GM12878 (cell line): ENCODE measurements around the gene SPAG16. TPM values are rescaled to one million over a fixed set of nuclear protein-coding genes. Genes with fewer than 3 reads are reported as not detected.

Source experiments
- ATAC-seq: fragments of 200-7000 bp; cut with Tn5 transposase; 3 replicates; pipeline ENCODE4 v1.9.1; 2020; ENCODE audit warnings: mild to moderate bottlenecking, moderate library complexity
- BruUV-seq: library from RNA; stranded (reverse); fragments of 400-500 nt; replicated peaks from 2 replicates; lab custom pipeline; 2021; lab: Mats Ljungman, UMichigan
- CTCF ChIA-PET: fragments of 300-600 bp; sonication (Branson Sonifier 250); formaldehyde crosslinking; extraction: SDS; loops from one replicate; lab custom pipeline; 2021; ENCODE audit warnings: inconsistent platforms; lab: Yijun Ruan, JAX
- POLR2A ChIA-PET: fragments of 350-600 bp; formaldehyde crosslinking; extraction: SDS; loops from one replicate; lab custom pipeline; 2021; ENCODE audit warnings: inconsistent platforms; lab: Charles Lee
- RAD21 ChIA-PET: fragments of 300-600 bp; sonication (Branson Sonifier 250); formaldehyde crosslinking; loops from one replicate; lab custom pipeline; 2023; ENCODE audit warnings: antibody characterized with exemption; ENCODE audit not compliant: unreplicated experiment; lab: Charles Lee
- SMC1A ChIA-PET: fragments of 300-600 bp; sonication (Branson Sonifier 250); formaldehyde crosslinking; loops from one replicate; lab custom pipeline; 2023; ENCODE audit not compliant: unreplicated experiment, uncharacterized antibody; lab: Charles Lee
- DNase-seq: peaks from one replicate; pipeline ENCODE4 v3.0.0-alpha.2; 2011; ENCODE audit warnings: low read depth, low spot score
- FAIRE-seq: peaks from 3 replicates; lab custom pipeline; 2011; peaks lifted over from hg19 to GRCh38; lab: Jason Lieb, UNC
- H2AFZ ChIP-seq: 2 replicates; pipeline ENCODE4 v1.6.0; 2011; ENCODE audit warnings: low read depth, low read length, control low read depth; ENCODE audit not compliant: control insufficient read depth
- H3K27ac ChIP-seq: 2 replicates; pipeline ENCODE4 v1.5.1; 2011; ENCODE audit warnings: control low read depth; ENCODE audit not compliant: control insufficient read depth, insufficient read depth
- H3K27me3 ChIP-seq, 2 experiments: replicated peaks in 1 of 2; 2 replicates each; pipeline versions ENCODE4 v1.6.0 to v1.6.1; 2011; ENCODE audit warnings: low read length in 1 of 2; ENCODE audit not compliant: control insufficient read depth in 2 of 2, insufficient read depth in 2 of 2
- H3K36me3 ChIP-seq, 2 experiments: 2 replicates each; pipeline ENCODE4 v1.5.1; 2011; ENCODE audit warnings: low read length in 1 of 2; ENCODE audit not compliant: control insufficient read depth in 2 of 2, insufficient read depth in 2 of 2
- H3K4me1 ChIP-seq: 2 replicates; pipeline ENCODE4 v1.6.1; 2011; ENCODE audit warnings: mild to moderate bottlenecking, low read length, moderate library complexity, mixed read lengths; ENCODE audit not compliant: control insufficient read depth, insufficient read depth
- H3K4me2 ChIP-seq: 2 replicates; pipeline ENCODE4 v1.6.0; 2011; ENCODE audit warnings: control low read depth; ENCODE audit not compliant: control insufficient read depth, insufficient read depth
- H3K4me3 ChIP-seq: fragments of 200-600 bp; sonication (generic); 2 replicates; pipeline ENCODE4 v1.5.1; 2016
- H3K79me2 ChIP-seq: 2 replicates; pipeline ENCODE4 v1.6.0; 2011; ENCODE audit warnings: low read length; ENCODE audit not compliant: control insufficient read depth, insufficient read depth
- H3K9ac ChIP-seq: 2 replicates; pipeline ENCODE4 v1.8.0; 2011; ENCODE audit warnings: low read length, control low read depth, mixed read lengths; ENCODE audit not compliant: control insufficient read depth, insufficient read depth
- H3K9me3 ChIP-seq: replicated peaks from 3 replicates; pipeline ENCODE4 v1.5.1; 2011; ENCODE audit warnings: mild to moderate bottlenecking, low read length; ENCODE audit not compliant: control insufficient read depth, insufficient read depth
- H4K20me1 ChIP-seq: 2 replicates; pipeline ENCODE4 v1.6.0; 2011; ENCODE audit not compliant: control insufficient read depth, insufficient read depth
- EP300 ChIP-seq, 2 experiments: fragments of 150-350 bp in 1 of 2; IDR thresholded peaks; 2 replicates each; pipeline ENCODE4 v1.6.1; 2011 to 2012; ENCODE audit warnings: low read depth in 2 of 2, low read length in 2 of 2, borderline replicate concordance in 1 of 2, improper control_type of control experiment in 1 of 2, inconsistent platforms in 1 of 2; ENCODE audit not compliant: control insufficient read depth in 1 of 2
- HCFC1 ChIP-seq: fragments of 150-350 bp; IDR thresholded peaks from 2 replicates; pipeline ENCODE4 v1.6.1; 2014; ENCODE audit warnings: low read length
- IRF4 ChIP-seq: IDR thresholded peaks from 2 replicates; pipeline ENCODE4 v1.6.1; 2011; ENCODE audit warnings: low read depth, low read length
- JUNB ChIP-seq: IDR thresholded peaks from 2 replicates; pipeline ENCODE4 v1.6.1; 2016; ENCODE audit warnings: antibody characterized with exemption, mild to moderate bottlenecking
- JUND ChIP-seq: IDR thresholded peaks from 2 replicates; pipeline ENCODE4 v1.6.1; 2012; ENCODE audit warnings: low read depth, mild to moderate bottlenecking, low read length, improper control_type of control experiment, moderate library complexity
- KAT2A ChIP-seq: conservative IDR thresholded peaks from 2 replicates; pipeline ENCODE4 v1.6.1; 2011; ENCODE audit warnings: low read depth, low read length; ENCODE audit not compliant: control insufficient read depth
- KDM1A ChIP-seq: fragments of 200-600 bp; sonication (generic); IDR thresholded peaks from 2 replicates; pipeline ENCODE4 v1.6.1; 2016; ENCODE audit warnings: borderline replicate concordance
- NFYA ChIP-seq: IDR thresholded peaks from 2 replicates; pipeline ENCODE4 v1.6.1; 2011; ENCODE audit warnings: low read depth, mild to moderate bottlenecking, low read length, improper control_type of control experiment, borderline replicate concordance
- NR2C2 ChIP-seq: IDR thresholded peaks from 2 replicates; pipeline ENCODE4 v1.6.1; 2011; ENCODE audit warnings: borderline replicate concordance, low read depth; ENCODE audit not compliant: control insufficient read depth, insufficient read length
- NRF1 ChIP-seq: conservative IDR thresholded peaks from 2 replicates; pipeline ENCODE4 v1.6.1; 2011; ENCODE audit warnings: mild to moderate bottlenecking, low read depth, low read length, improper control_type of control experiment
- PAX5 ChIP-seq: IDR thresholded peaks from 2 replicates; pipeline ENCODE4 v1.6.1; 2011; ENCODE audit warnings: low read depth, low read length, borderline replicate concordance
- POLR2AphosphoS2 ChIP-seq: IDR thresholded peaks from 2 replicates; pipeline ENCODE4 v1.6.1; 2011; ENCODE audit warnings: low read depth, mild to moderate bottlenecking, low read length, improper control_type of control experiment, moderate library complexity
- RAD21 ChIP-seq: IDR thresholded peaks from 2 replicates; pipeline ENCODE4 v1.6.1; 2011; ENCODE audit warnings: mild to moderate bottlenecking, low read depth, low read length, moderate library complexity; ENCODE audit not compliant: insufficient read depth
- RB1 ChIP-seq: fragments of 450-650 bp; formaldehyde crosslinking; IDR thresholded peaks from 2 replicates; pipeline ENCODE4 v1.6.1; 2017; ENCODE audit warnings: mild to moderate bottlenecking, borderline replicate concordance
- SRF ChIP-seq, 2 experiments: IDR thresholded peaks; 2 replicates each; pipeline ENCODE4 v1.6.1; 2011; ENCODE audit warnings: low read depth in 2 of 2, low read length in 2 of 2, mild to moderate bottlenecking in 1 of 2, moderate library complexity in 1 of 2
- TCF12 ChIP-seq: IDR thresholded peaks from 2 replicates; pipeline ENCODE4 v1.6.1; 2011; ENCODE audit warnings: low read depth, mild to moderate bottlenecking, low read length
- YY1 ChIP-seq: IDR thresholded peaks from 2 replicates; pipeline ENCODE4 v1.6.1; 2011; ENCODE audit warnings: low read depth, mild to moderate bottlenecking, low read length
- WGBS: methylation state at CpG from one replicate; pipeline ENCODE4 v1.1.6; 2016; ENCODE audit warnings: low lambda C conversion rate; ENCODE audit not compliant: insufficient replicate concordance, insufficient coverage; ENCODE audit errors: missing lambda C conversion rate; 5-methylcytosine and 5-hydroxymethylcytosine counted together
- in situ Hi-C: fragments of 300-500 bp; cut with MboI; formaldehyde crosslinking; loops from 9 replicates; pipeline ENCODE4 v1.14.3; 2018; ENCODE audit warnings: mixed read lengths
- intact Hi-C: fragments of 100-400 bp; cut with micrococcal nuclease; formaldehyde crosslinking; loops from one replicate; pipeline ENCODE4 v1.14.2; 2022; ENCODE audit not compliant: unreplicated experiment
- polyA plus RNA-seq, 11 experiments: library from polyadenylated mRNA; depleted of rRNA in 4 of 11; unstranded in 6 of 11; stranded (reverse) in 5 of 11; fragments of >200 nt; fragmentation: Nextera tagmentation in 4 of 11; fragmentation: Illumina TruSeq in 1 of 11; extraction: Ambion mirVana in 4 of 11; extraction: Trizol in 1 of 11; gene quantifications; 1 replicate in 1 of 11; 2 replicates in 10 of 11; pipeline versions ENCODE4 v1.2.1 to v1.2.3, GENCODE V29; 2011 to 2016; ENCODE audit warnings: inconsistent platforms in 2 of 11, missing spikeins in 2 of 11, low read depth in 1 of 11
- total RNA-seq, 4 experiments: library from RNA; depleted of rRNA in 3 of 4; stranded (reverse); fragments of >200 nt in 3 of 4; fragmentation: Illumina TruSeq in 1 of 4; extraction: Trizol in 1 of 4; gene quantifications; 2 replicates each; pipeline versions ENCODE4 v1.2.1 to v1.2.3, GENCODE V29; 2013 to 2021
- TF ChIP-seq, protein P1 (sequence below): IDR thresholded peaks from 2 replicates; pipeline ENCODE4 v1.6.1; 2012; ENCODE audit warnings: low read length, inconsistent platforms
- TF ChIP-seq, protein P2 (sequence below): fragments of 450-650 bp; IDR thresholded peaks from 2 replicates; pipeline ENCODE4 v1.6.1; 2016; ENCODE audit warnings: mild to moderate bottlenecking

Gene SPAG16
- total and polyA plus RNA-seq, 10 of the 15 experiments (the other 5 are each of a cell fraction or from before 2014, with no cell fraction given) = 6.0 to 25.0 (median 15.2) TPM

DNA sequence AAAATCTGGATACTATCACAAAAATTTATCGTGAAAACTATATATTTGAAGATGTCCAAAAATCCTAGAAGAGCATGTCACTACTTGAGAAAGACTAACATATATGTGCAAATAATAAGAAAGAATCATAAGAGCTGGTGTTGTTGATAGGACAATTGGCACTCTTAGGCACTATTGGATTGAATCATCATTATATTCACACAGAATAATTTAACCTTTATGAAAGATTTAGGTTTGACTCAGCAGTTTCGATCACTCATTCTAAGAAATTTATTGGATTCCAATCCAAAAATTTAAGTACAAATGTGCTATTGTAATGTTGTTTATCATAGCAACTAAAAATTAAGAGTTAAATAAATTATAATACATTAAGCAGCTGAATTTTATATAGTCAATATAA lies 503.6 kb downstream of the SPAG16 start:
- Histone ChIP-seq H3K79me2 (no peaks in the 10 kb centered on the region), H3K4me2 (no peak overlapping the region), H3K9me3 (no peaks in the 10 kb centered on the region), H3K27me3 (no peaks in the 10 kb centered on the region), H3K27ac (no peak overlapping the region), H3K36me3 (no peaks in the 10 kb centered on the region), H4K20me1 (no peaks in the 10 kb centered on the region), H3K9ac (no peak overlapping the region), H3K4me1 (no peaks in the 10 kb centered on the region), H3K4me3 (no peak overlapping the region), H2AFZ (no peak overlapping the region)
- SMC1A ChIA-PET = interaction anchor here (1.8 to 2.7 kb wide), 3 partner anchors 14 to 34 kb away, joined by 5 to 14 read pairs (median 9); no protein-coding TSS in a partner anchor
- RAD21 ChIA-PET = interaction anchor here (0.9 to 3.1 kb wide), 2 partner anchors 22 to 36 kb away, joined by 4 to 13 read pairs; no protein-coding TSS in a partner anchor
- CTCF ChIA-PET = interaction anchor here (0.7 kb wide), 1 partner anchor 96 kb away, joined by 3 read pairs; no protein-coding TSS in a partner anchor
- in situ Hi-C loops = no loop called here
- WGBS = 18% methylated on average over 2 of the region's 2 CpGs
- ATAC-seq (peak; percentile 79), DNase-seq (no peak), FAIRE-seq (peak; percentile 59)
- no TSS peak for BruUV-seq
- POLR2A ChIA-PET = no interaction called here
- intact Hi-C loops = no loop called here
- TF ChIP-seq RB1 (no peak), PAX5 (no peak), IRF4 (0 out of 2 replicates have a peak, but pooled peaks have one; percentile 29), YY1 (no peak), NFYA (no peak), JUND (no peak), TCF12 (no peak), RAD21 (no peak), HCFC1 (no peak), NRF1 (no peak), NR2C2 (no peak), KDM1A (no peak), EP300 (IDR thresholded peaks at IDR 0.05; ENCODE audit: borderline replicate concordance in 1 of 2, control insufficient read depth in 1 of 2, low read depth in 2 of 2, low read length in 2 of 2) (peak; percentile 22 to 55; a peak in 2 of 4 replicates), POLR2AphosphoS2 (no peak), SRF (IDR thresholded peaks at IDR 0.05; ENCODE audit: low read depth in 2 of 2, low read length in 2 of 2) (no peak), KAT2A (no peak), JUNB (peak; percentile 91)
- TF ChIP-seq, protein P1, sequence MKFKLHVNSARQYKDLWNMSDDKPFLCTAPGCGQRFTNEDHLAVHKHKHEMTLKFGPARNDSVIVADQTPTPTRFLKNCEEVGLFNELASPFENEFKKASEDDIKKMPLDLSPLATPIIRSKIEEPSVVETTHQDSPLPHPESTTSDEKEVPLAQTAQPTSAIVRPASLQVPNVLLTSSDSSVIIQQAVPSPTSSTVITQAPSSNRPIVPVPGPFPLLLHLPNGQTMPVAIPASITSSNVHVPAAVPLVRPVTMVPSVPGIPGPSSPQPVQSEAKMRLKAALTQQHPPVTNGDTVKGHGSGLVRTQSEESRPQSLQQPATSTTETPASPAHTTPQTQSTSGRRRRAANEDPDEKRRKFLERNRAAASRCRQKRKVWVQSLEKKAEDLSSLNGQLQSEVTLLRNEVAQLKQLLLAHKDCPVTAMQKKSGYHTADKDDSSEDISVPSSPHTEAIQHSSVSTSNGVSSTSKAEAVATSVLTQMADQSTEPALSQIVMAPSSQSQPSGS = peak; percentile 23; the same call in 1 of the 2 replicates
- TF ChIP-seq, protein P2, sequence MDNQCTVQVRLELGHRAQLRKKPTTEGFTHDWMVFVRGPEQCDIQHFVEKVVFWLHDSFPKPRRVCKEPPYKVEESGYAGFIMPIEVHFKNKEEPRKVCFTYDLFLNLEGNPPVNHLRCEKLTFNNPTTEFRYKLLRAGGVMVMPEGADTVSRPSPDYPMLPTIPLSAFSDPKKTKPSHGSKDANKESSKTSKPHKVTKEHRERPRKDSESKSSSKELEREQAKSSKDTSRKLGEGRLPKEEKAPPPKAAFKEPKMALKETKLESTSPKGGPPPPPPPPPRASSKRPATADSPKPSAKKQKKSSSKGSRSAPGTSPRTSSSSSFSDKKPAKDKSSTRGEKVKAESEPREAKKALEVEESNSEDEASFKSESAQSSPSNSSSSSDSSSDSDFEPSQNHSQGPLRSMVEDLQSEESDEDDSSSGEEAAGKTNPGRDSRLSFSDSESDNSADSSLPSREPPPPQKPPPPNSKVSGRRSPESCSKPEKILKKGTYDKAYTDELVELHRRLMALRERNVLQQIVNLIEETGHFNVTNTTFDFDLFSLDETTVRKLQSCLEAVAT = no peak
